Ascending aorta (tissue), 2 donors: ENCODE data around the gene EGLN3. TPM values are rescaled to one million over a fixed set of nuclear protein-coding genes. Genes with fewer than 3 reads are reported as not detected.

Experiments
- DNase-seq, 2 donors: peaks; one replicate each; pipeline ENCODE4 v3.0.0-alpha.2; 2019; ENCODE audit warnings: low spot score in 2 of 2
- H3K27ac ChIP-seq, 2 donors: fragments of 200-600 bp; sonication (generic); one replicate each; pipeline ENCODE4 v1.5.1; 2016 to 2017; ENCODE audit warnings: mild to moderate bottlenecking in 1 of 2
- H3K27me3 ChIP-seq: fragments of 200-600 bp; sonication (generic); one replicate; pipeline ENCODE4 v1.5.1; 2017
- H3K36me3 ChIP-seq, 2 donors: fragments of 200-600 bp; sonication (generic); one replicate each; pipeline ENCODE4 v1.5.1; 2016
- H3K4me1 ChIP-seq, 2 donors: fragments of 200-600 bp; sonication (generic); one replicate each; pipeline ENCODE4 v1.5.1; 2016 to 2017; ENCODE audit warnings: mild to moderate bottlenecking in 1 of 2
- H3K4me3 ChIP-seq, 2 donors: fragments of 200-600 bp; sonication (generic); one replicate each; pipeline ENCODE4 v1.5.1; 2016 to 2017; ENCODE audit warnings: mild to moderate bottlenecking in 1 of 2
- H3K9me3 ChIP-seq, 2 donors: fragments of 200-600 bp; sonication (generic); one replicate each; pipeline ENCODE4 v1.5.1; 2016
- CTCF ChIP-seq, 3 experiments: fragments of 200-600 bp in 2 of 3; fragments of 450-650 bp in 1 of 3; sonication (generic) in 2 of 3; IDR thresholded peaks; one replicate each; pipeline ENCODE4 v1.5.1; 2016 to 2019; ENCODE audit warnings: antibody characterized with exemption in 3 of 3, mild to moderate bottlenecking in 1 of 3, moderate library complexity in 1 of 3
- intact Hi-C: fragments of 100-400 bp; cut with DNase I; formaldehyde crosslinking; loops from one replicate; pipeline ENCODE4 v1.15.1; 2023
- total RNA-seq: library from RNA; depleted of rRNA; stranded (reverse); fragments of >200 nt; gene quantifications from one replicate; pipeline ENCODE4 v1.1.0, GENCODE V29; 2016

Gene EGLN3
- total RNA-seq, 1 donor from 2014 or later, result 5.9 TPM

- Histone ChIP-seq H3K4me1 (no peaks in the 10 kb centered on the region), H3K27me3 (no peaks in the 10 kb centered on the region), H3K27ac (no peak overlapping the region), H3K36me3 (no peaks in the 10 kb centered on the region), H3K4me3 (no peak overlapping the region), H3K9me3 (no peaks in the 10 kb centered on the region)
- intact Hi-C loops, result no loop called here
- no peak for DNase-seq
- no peak for TF ChIP-seq CTCF (IDR thresholded peaks at IDR 0.05)
Measured at GRCh38 chr14:33959692-33960151, 8.8 kb upstream of the EGLN3 start.

- intact Hi-C loops, result no loop called here
Measured at GRCh38 chr14:33958605-33959226, 7.8 kb upstream of the EGLN3 start.

GRCh38 chr14:33957993-33958392 is 7.1 kb upstream of the EGLN3 start:
- Histone ChIP-seq H3K27ac (no peak overlapping the region), H3K4me3 (no peak overlapping the region), H3K4me1 (no peaks in the 10 kb centered on the region), H3K9me3 (no peaks in the 10 kb centered on the region), H3K27me3 (no peaks in the 10 kb centered on the region), H3K36me3 (no peaks in the 10 kb centered on the region)
- DNase-seq, result no peak
- intact Hi-C loops, result no loop called here
- TF ChIP-seq CTCF (IDR thresholded peaks at IDR 0.05), result no peak

More at GRCh38 chr14:33958605-33959226, 7.8 kb upstream of the EGLN3 start:
- no peaks in the 10 kb centered on the region for H3K4me1 ChIP-seq
- no peak for TF ChIP-seq CTCF (IDR thresholded peaks at IDR 0.05)
- H3K36me3 ChIP-seq, result no peaks in the 10 kb centered on the region
- H3K27me3 ChIP-seq, result no peaks in the 10 kb centered on the region
- H3K27ac ChIP-seq, result no peak overlapping the region
- no peak overlapping the region for H3K4me3 ChIP-seq
- DNase-seq, result no peak
- no peaks in the 10 kb centered on the region for H3K9me3 ChIP-seq

- Histone ChIP-seq H3K36me3 (no peaks in the 10 kb centered on the region), H3K27me3 (no peaks in the 10 kb centered on the region), H3K4me3 (no peak overlapping the region), H3K4me1 (no peaks in the 10 kb centered on the region), H3K27ac (no peak overlapping the region), H3K9me3 (no peaks in the 10 kb centered on the region)
- intact Hi-C loops, result no loop called here
- TF ChIP-seq CTCF (IDR thresholded peaks at IDR 0.05), result no peak
- DNase-seq, result no peak
Measured at GRCh38 chr14:33957299-33957698, 6.4 kb upstream of the EGLN3 start.

GRCh38 chr14:33956640-33957039 is 5.8 kb upstream of the EGLN3 start:
- no peaks in the 10 kb centered on the region for H3K36me3 ChIP-seq
- H3K9me3 ChIP-seq, result no peaks in the 10 kb centered on the region
- no peak for TF ChIP-seq CTCF (IDR thresholded peaks at IDR 0.05)
- peaks cover 0 to under 1% of the 10 kb centered on the region in 2 donors for H3K4me1 ChIP-seq
- DNase-seq, result no peak
- no peaks in the 10 kb centered on the region for H3K27me3 ChIP-seq
- intact Hi-C loops, result no loop called here
- no peak overlapping the region for H3K4me3 ChIP-seq
- no peak overlapping the region for H3K27ac ChIP-seq
